ENCODE results near the gene HHIPL1.

Gene HHIPL1

GRCh38 chr14:99602788-99603415 is 42.0 kb upstream of the HHIPL1 start:
- Histone ChIP-seq H3K9me3 (ENCODE audit: control insufficient read depth, low read length) (no peaks in the 10 kb centered on the region), H3K4me1 (ENCODE audit: control insufficient read depth, insufficient read depth, low read length, poor library complexity, severe bottlenecking) (peaks cover 26% of the 10 kb centered on the region), H3K27ac (ENCODE audit: low read depth, low read length, severe bottlenecking) (no peak overlapping the region), H3K36me3 (ENCODE audit: control insufficient read depth, insufficient read depth, low read length) (no peaks in the 10 kb centered on the region), H3K4me3 (ENCODE audit: extremely low read depth, insufficient read depth, low read length, poor library complexity, severe bottlenecking) (peak overlapping the region; percentile 40)
- 2 to 3% methylated on average over 50 to 52 of the region's 53 CpGs for WGBS, 2 experiments (ENCODE audit: insufficient coverage in 2 of 2)

GRCh38 chr14:99603471-99604277 is 41.3 kb upstream of the HHIPL1 start, which contains the start of gene CCDC85C:
TSS of gene CCDC85C (minus strand) at chr14:99604207. CDS start at chr14:99603959, 248 bp downstream.
- no peaks in the 10 kb centered on the region for H3K36me3 ChIP-seq (ENCODE audit: control insufficient read depth, insufficient read depth, low read length)
- H3K27ac ChIP-seq (ENCODE audit: low read depth, low read length, severe bottlenecking) = peak within 1 kb of the TSS; percentile 89
- H3K9me3 ChIP-seq (ENCODE audit: control insufficient read depth, low read length) = no peaks in the 10 kb centered on the region
- peaks cover 26% of the 10 kb centered on the region for H3K4me1 ChIP-seq (ENCODE audit: control insufficient read depth, insufficient read depth, low read length, poor library complexity, severe bottlenecking)
- H3K4me3 ChIP-seq (ENCODE audit: extremely low read depth, insufficient read depth, low read length, poor library complexity, severe bottlenecking) = peak within 1 kb of the TSS; percentile 66
- 0 to 1% methylated on average over 71 to 111 of the region's 128 CpGs for WGBS, 2 experiments (ENCODE audit: insufficient coverage in 2 of 2)

- Histone ChIP-seq H3K9me3 (ENCODE audit: control insufficient read depth, low read length) (no peaks in the 10 kb centered on the region), H3K27ac (ENCODE audit: low read depth, low read length, severe bottlenecking) (peak overlapping the region; percentile 89), H3K4me3 (ENCODE audit: extremely low read depth, insufficient read depth, low read length, poor library complexity, severe bottlenecking) (peak overlapping the region; percentile 66), H3K36me3 (ENCODE audit: control insufficient read depth, insufficient read depth, low read length) (no peaks in the 10 kb centered on the region), H3K4me1 (ENCODE audit: control insufficient read depth, insufficient read depth, low read length, poor library complexity, severe bottlenecking) (peaks cover 26% of the 10 kb centered on the region)
- WGBS, 2 experiments (ENCODE audit: insufficient coverage in 2 of 2) = 0% methylated on average over 26 to 38 of the region's 65 CpGs
These were observed 40.6 kb upstream of the HHIPL1 start for GRCh38 chr14:99604278-99604765.

GRCh38 chr14:99604766-99605298 is 40.1 kb upstream of the HHIPL1 start:
- H3K9me3 ChIP-seq (ENCODE audit: control insufficient read depth, low read length) = no peaks in the 10 kb centered on the region
- 0% methylated on average over 28 to 46 of the region's 50 CpGs for WGBS, 2 experiments (ENCODE audit: insufficient coverage in 2 of 2)
- H3K36me3 ChIP-seq (ENCODE audit: control insufficient read depth, insufficient read depth, low read length) = no peaks in the 10 kb centered on the region
- H3K4me3 ChIP-seq (ENCODE audit: extremely low read depth, insufficient read depth, low read length, poor library complexity, severe bottlenecking) = peak overlapping the region; percentile 66
- peaks cover 26% of the 10 kb centered on the region for H3K4me1 ChIP-seq (ENCODE audit: control insufficient read depth, insufficient read depth, low read length, poor library complexity, severe bottlenecking)
- peak overlapping the region; percentile 89 for H3K27ac ChIP-seq (ENCODE audit: low read depth, low read length, severe bottlenecking)

- Histone ChIP-seq H3K36me3 (ENCODE audit: control insufficient read depth, insufficient read depth, low read length) (no peaks in the 10 kb centered on the region), H3K27ac (ENCODE audit: low read depth, low read length, severe bottlenecking) (peak overlapping the region; percentile 89)
These were observed 39.5 kb upstream of the HHIPL1 start for GRCh38 chr14:99605299-99605961.

GRCh38 chr14:99606359-99606758 is 38.6 kb upstream of the HHIPL1 start:
- H3K27ac ChIP-seq (ENCODE audit: low read depth, low read length, severe bottlenecking) = peak overlapping the region; percentile 57
- H3K9me3 ChIP-seq (ENCODE audit: control insufficient read depth, low read length) = no peaks in the 10 kb centered on the region
- peaks cover 17% of the 10 kb centered on the region for H3K4me1 ChIP-seq (ENCODE audit: control insufficient read depth, insufficient read depth, low read length, poor library complexity, severe bottlenecking)
- 69 to 70% methylated on average over 6 of the region's 7 CpGs for WGBS, 2 experiments (ENCODE audit: insufficient coverage in 2 of 2)
- H3K4me3 ChIP-seq (ENCODE audit: extremely low read depth, insufficient read depth, low read length, poor library complexity, severe bottlenecking) = no peak overlapping the region
- no peaks in the 10 kb centered on the region for H3K36me3 ChIP-seq (ENCODE audit: control insufficient read depth, insufficient read depth, low read length)

More at GRCh38 chr14:99605299-99605961, 39.5 kb upstream of the HHIPL1 start:
- Histone ChIP-seq H3K4me3 (ENCODE audit: extremely low read depth, insufficient read depth, low read length, poor library complexity, severe bottlenecking) (peak overlapping the region; percentile 66), H3K9me3 (ENCODE audit: control insufficient read depth, low read length) (no peaks in the 10 kb centered on the region), H3K4me1 (ENCODE audit: control insufficient read depth, insufficient read depth, low read length, poor library complexity, severe bottlenecking) (peaks cover 23% of the 10 kb centered on the region)
- 3 to 5% methylated on average over 21 to 37 of the region's 38 CpGs for WGBS, 2 experiments (ENCODE audit: insufficient coverage in 2 of 2)

GRCh38 chr14:99608591-99608990 is 36.3 kb upstream of the HHIPL1 start:
- WGBS, 2 experiments (ENCODE audit: insufficient coverage in 2 of 2) = 97 to 100% methylated on average over 1 to 2 of the region's 2 CpGs
- Histone ChIP-seq H3K36me3 (ENCODE audit: control insufficient read depth, insufficient read depth, low read length) (no peaks in the 10 kb centered on the region), H3K4me1 (ENCODE audit: control insufficient read depth, insufficient read depth, low read length, poor library complexity, severe bottlenecking) (peaks cover 11% of the 10 kb centered on the region), H3K9me3 (ENCODE audit: control insufficient read depth, low read length) (no peaks in the 10 kb centered on the region), H3K4me3 (ENCODE audit: extremely low read depth, insufficient read depth, low read length, poor library complexity, severe bottlenecking) (no peak overlapping the region), H3K27ac (ENCODE audit: low read depth, low read length, severe bottlenecking) (no peak overlapping the region)

- Histone ChIP-seq H3K4me3 (ENCODE audit: extremely low read depth, insufficient read depth, low read length, poor library complexity, severe bottlenecking) (no peak overlapping the region), H3K36me3 (ENCODE audit: control insufficient read depth, insufficient read depth, low read length) (no peaks in the 10 kb centered on the region), H3K27ac (ENCODE audit: low read depth, low read length, severe bottlenecking) (no peak overlapping the region), H3K4me1 (ENCODE audit: control insufficient read depth, insufficient read depth, low read length, poor library complexity, severe bottlenecking) (peaks cover 11% of the 10 kb centered on the region), H3K9me3 (ENCODE audit: control insufficient read depth, low read length) (no peaks in the 10 kb centered on the region)
- WGBS, 2 experiments (ENCODE audit: insufficient coverage in 2 of 2) = 78 to 97% methylated on average over 4 to 5 of the region's 10 CpGs
These were observed 35.4 kb upstream of the HHIPL1 start for GRCh38 chr14:99609245-99610170.

GRCh38 chr14:99611646-99612045 is 33.3 kb upstream of the HHIPL1 start:
- H3K36me3 ChIP-seq (ENCODE audit: control insufficient read depth, insufficient read depth, low read length) = no peaks in the 10 kb centered on the region
- H3K27ac ChIP-seq (ENCODE audit: low read depth, low read length, severe bottlenecking) = no peak overlapping the region
- peaks cover 3% of the 10 kb centered on the region for H3K4me1 ChIP-seq (ENCODE audit: control insufficient read depth, insufficient read depth, low read length, poor library complexity, severe bottlenecking)
- no peak overlapping the region for H3K4me3 ChIP-seq (ENCODE audit: extremely low read depth, insufficient read depth, low read length, poor library complexity, severe bottlenecking)
- 80 to 100% methylated on average over 1 of the region's 4 CpGs for WGBS, 2 experiments (ENCODE audit: insufficient coverage in 2 of 2)
- H3K9me3 ChIP-seq (ENCODE audit: control insufficient read depth, low read length) = no peaks in the 10 kb centered on the region

Measured in mesodermal cell (in vitro differentiated cells).